Transverse colon (tissue), 4 donors: ENCODE measurements around the gene TMTC1. TPM values are rescaled to one million over a fixed set of nuclear protein-coding genes. Genes with fewer than 3 reads are reported as not detected.

Experiments used
- DNase-seq: peaks from one replicate; pipeline ENCODE4 v3.0.0-alpha.2; 2019
- H3K27ac ChIP-seq, 4 donors: fragments of 200-600 bp; sonication (generic); 2 replicates each; pipeline ENCODE4 v1.5.1; 2016 to 2018; ENCODE audit warnings: inconsistent platforms in 4 of 4
- H3K27me3 ChIP-seq: fragments of 200-600 bp; sonication (generic); 2 replicates; pipeline ENCODE4 v1.5.1; 2017; ENCODE audit warnings: inconsistent platforms
- H3K36me3 ChIP-seq, 4 donors: fragments of 200-600 bp; sonication (generic); 2 replicates each; pipeline ENCODE4 v1.5.1; 2017 to 2019; ENCODE audit warnings: inconsistent platforms in 4 of 4
- H3K4me1 ChIP-seq, 4 donors: fragments of 200-600 bp; sonication (generic); 2 replicates each; pipeline ENCODE4 v1.5.1; 2017 to 2020; ENCODE audit warnings: inconsistent platforms in 4 of 4
- H3K4me3 ChIP-seq, 4 donors: fragments of 200-600 bp; sonication (generic); 1 replicate in 1 of 4; 2 replicates in 3 of 4; pipeline versions ENCODE4 v1.5.1 to v1.6.1; 2017 to 2019; ENCODE audit warnings: inconsistent platforms in 4 of 4
- H3K9me3 ChIP-seq, 2 donors: fragments of 200-600 bp; sonication (generic); 2 replicates each; pipeline ENCODE4 v1.5.1; 2017 to 2019; ENCODE audit warnings: inconsistent platforms in 2 of 2
- EP300 ChIP-seq: sonication (generic); formaldehyde crosslinking; IDR thresholded peaks from one replicate; pipeline ENCODE4 v1.6.1; 2017; ENCODE audit warnings: antibody characterized with exemption, low read depth
- POLR2A ChIP-seq: fragments of 450-650 bp; IDR thresholded peaks from one replicate; pipeline ENCODE4 v1.6.1; 2016; ENCODE audit warnings: antibody characterized with exemption, mild to moderate bottlenecking, moderate library complexity
- POLR2AphosphoS5 ChIP-seq, 3 donors: sonication (generic); formaldehyde crosslinking; IDR thresholded peaks; one replicate each; pipeline ENCODE4 v1.6.1; 2016; ENCODE audit warnings: antibody characterized with exemption in 3 of 3
- WGBS, 2 donors: methylation state at CpG; one replicate each; pipeline ENCODE4 v1.1.5; 2018; ENCODE audit warnings: low coverage in 1 of 2; 5-methylcytosine and 5-hydroxymethylcytosine counted together
- in situ Hi-C, 4 donors: fragments of 200-750 bp; cut with MboI; loops; one replicate each; pipeline versions ENCODE4 v1.15.0 to v1.15.1; 2017; ENCODE audit warnings: low sequenced_read_pairs in 3 of 4, low pct_ligation_motif_present in 1 of 4, low pct_unique_long_range_greater_than_20kb in 1 of 4
- intact Hi-C: fragments of 100-400 bp; cut with DNase I; formaldehyde crosslinking; loops from one replicate; pipeline ENCODE4 v1.15.1; 2023; ENCODE audit warnings: low total_unique reads
- total RNA-seq, 4 donors: library from RNA; depleted of rRNA; stranded (reverse); fragments of >200 nt; gene quantifications; one replicate each; pipeline ENCODE4 v1.1.0, GENCODE V29; 2016
- TF ChIP-seq, protein P1 (sequence below), 5 experiments: fragments of 200-600 bp in 3 of 5; fragments of 450-650 bp in 2 of 5; sonication (generic) in 3 of 5; IDR thresholded peaks; 1 replicate in 2 of 5; 2 replicates in 3 of 5; pipeline ENCODE4 v1.5.1; 2016 to 2017; ENCODE audit warnings: antibody characterized with exemption in 5 of 5, inconsistent platforms in 3 of 5, mild to moderate bottlenecking in 2 of 5, moderate library complexity in 1 of 5

Gene TMTC1
- total RNA-seq, 4 donors from 2014 or later, result 10.2 to 26.9 (median 16.9) TPM

DNA sequence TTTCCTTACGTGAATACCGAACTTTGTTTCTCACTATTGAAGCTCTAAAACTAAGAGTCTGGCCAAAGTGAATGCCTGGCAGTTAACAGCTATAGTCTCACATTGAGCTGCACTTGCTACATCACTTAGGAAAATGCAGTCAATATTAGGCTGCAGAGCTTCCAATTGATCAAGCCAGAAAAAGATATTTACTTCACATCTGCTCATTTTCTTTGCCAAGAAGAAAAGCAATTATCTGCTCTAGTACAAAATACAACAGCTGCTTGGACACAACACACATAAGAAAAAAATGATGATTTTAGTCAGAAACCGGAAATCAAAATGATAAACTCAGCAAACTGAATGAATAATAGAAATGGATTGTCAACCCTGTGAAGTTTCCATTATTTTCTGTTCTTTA, 45.4 kb downstream of the TMTC1 start:
- in situ Hi-C loops, result no loop called here
- TF ChIP-seq EP300, result no peak
- TF ChIP-seq, protein P1, sequence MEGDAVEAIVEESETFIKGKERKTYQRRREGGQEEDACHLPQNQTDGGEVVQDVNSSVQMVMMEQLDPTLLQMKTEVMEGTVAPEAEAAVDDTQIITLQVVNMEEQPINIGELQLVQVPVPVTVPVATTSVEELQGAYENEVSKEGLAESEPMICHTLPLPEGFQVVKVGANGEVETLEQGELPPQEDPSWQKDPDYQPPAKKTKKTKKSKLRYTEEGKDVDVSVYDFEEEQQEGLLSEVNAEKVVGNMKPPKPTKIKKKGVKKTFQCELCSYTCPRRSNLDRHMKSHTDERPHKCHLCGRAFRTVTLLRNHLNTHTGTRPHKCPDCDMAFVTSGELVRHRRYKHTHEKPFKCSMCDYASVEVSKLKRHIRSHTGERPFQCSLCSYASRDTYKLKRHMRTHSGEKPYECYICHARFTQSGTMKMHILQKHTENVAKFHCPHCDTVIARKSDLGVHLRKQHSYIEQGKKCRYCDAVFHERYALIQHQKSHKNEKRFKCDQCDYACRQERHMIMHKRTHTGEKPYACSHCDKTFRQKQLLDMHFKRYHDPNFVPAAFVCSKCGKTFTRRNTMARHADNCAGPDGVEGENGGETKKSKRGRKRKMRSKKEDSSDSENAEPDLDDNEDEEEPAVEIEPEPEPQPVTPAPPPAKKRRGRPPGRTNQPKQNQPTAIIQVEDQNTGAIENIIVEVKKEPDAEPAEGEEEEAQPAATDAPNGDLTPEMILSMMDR (IDR thresholded peaks at IDR 0.05), result no peak
- no peak for TF ChIP-seq POLR2A
- TF ChIP-seq POLR2AphosphoS5 (IDR thresholded peaks at IDR 0.05), result no peak
- Histone ChIP-seq H3K36me3 (no peaks in the 10 kb centered on the region), H3K9me3 (no peaks in the 10 kb centered on the region), H3K27ac (no peak overlapping the region), H3K27me3 (no peaks in the 10 kb centered on the region), H3K4me3 (no peak overlapping the region), H3K4me1 (peaks cover 0 to 12% (median 6%) of the 10 kb centered on the region in 4 donors)
- 73 to 79% methylated on average over 3 of the region's 3 CpGs for WGBS, 2 donors
- DNase-seq, result no peak
- intact Hi-C loops, result no loop called here

DNA sequence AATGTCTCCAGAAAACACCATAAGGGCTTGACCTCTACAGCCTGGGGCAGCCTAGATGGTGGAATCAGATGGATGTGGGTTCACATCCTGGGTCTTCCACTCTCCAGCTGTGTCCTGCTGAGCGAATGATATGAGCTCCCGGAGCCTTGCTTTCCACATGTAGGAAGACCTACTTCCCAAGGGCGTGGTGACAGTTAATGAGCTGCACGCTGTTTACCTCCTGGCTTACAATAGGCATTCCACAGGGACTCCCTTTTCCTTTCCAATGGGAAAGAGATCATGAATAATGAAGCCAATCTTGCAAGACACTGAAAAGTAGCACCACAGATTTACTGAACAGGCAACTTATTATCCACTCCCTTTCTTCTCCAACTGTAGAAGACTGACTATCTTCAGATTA, 46.1 kb downstream of the TMTC1 start:
- H3K27me3 ChIP-seq, result no peaks in the 10 kb centered on the region
- WGBS, 2 donors, result 84% methylated on average over 4 of the region's 4 CpGs; no CpG with 5 or more reads in 1 of the 2 donors
- H3K36me3 ChIP-seq, result no peaks in the 10 kb centered on the region
- no peak for DNase-seq
- peaks cover 0 to 12% (median 6%) of the 10 kb centered on the region in 4 donors for H3K4me1 ChIP-seq
- in situ Hi-C loops, result no loop called here
- H3K4me3 ChIP-seq, result no peak overlapping the region
- H3K9me3 ChIP-seq, result no peaks in the 10 kb centered on the region
- TF ChIP-seq EP300, result no peak
- TF ChIP-seq, protein P1 (IDR thresholded peaks at IDR 0.05), result no peak
- no peak for TF ChIP-seq POLR2A
- TF ChIP-seq POLR2AphosphoS5 (IDR thresholded peaks at IDR 0.05), result no peak
- intact Hi-C loops, result no loop called here
- H3K27ac ChIP-seq, result no peak overlapping the region

DNA sequence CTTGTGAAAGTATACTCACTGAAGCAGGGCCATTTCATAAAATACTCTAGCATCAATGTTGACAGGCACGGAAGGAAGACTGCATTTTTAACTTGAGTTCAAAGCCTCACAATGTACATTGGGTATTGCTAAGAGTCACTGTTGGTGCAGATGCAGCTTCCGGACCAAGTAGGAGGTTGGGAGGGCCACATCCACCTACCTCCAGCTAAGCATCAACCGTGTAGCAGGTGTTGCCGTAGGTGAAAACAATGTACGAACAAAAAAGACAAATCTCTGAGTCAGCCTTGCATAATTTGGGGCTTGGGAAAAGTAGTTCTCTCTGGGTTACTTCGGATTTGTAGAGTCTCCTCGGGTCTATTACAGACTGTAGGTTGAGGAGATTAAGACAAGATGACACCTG, 48.1 kb downstream of the TMTC1 start:
- Histone ChIP-seq H3K27me3 (no peaks in the 10 kb centered on the region), H3K9me3 (no peaks in the 10 kb centered on the region), H3K36me3 (no peaks in the 10 kb centered on the region), H3K4me1 (peaks cover 0 to 20% (median 7%) of the 10 kb centered on the region in 4 donors), H3K4me3 (no peak overlapping the region), H3K27ac (no peak overlapping the region)
- in situ Hi-C loops, result no loop called here
- intact Hi-C loops, result no loop called here
- no peak for DNase-seq
- 75 to 77% methylated on average over 6 to 7 of the region's 7 CpGs for WGBS, 2 donors
- TF ChIP-seq POLR2A (no peak), EP300 (no peak), POLR2AphosphoS5 (IDR thresholded peaks at IDR 0.05) (no peak)
- TF ChIP-seq, protein P1 (IDR thresholded peaks at IDR 0.05), result no peak

DNA sequence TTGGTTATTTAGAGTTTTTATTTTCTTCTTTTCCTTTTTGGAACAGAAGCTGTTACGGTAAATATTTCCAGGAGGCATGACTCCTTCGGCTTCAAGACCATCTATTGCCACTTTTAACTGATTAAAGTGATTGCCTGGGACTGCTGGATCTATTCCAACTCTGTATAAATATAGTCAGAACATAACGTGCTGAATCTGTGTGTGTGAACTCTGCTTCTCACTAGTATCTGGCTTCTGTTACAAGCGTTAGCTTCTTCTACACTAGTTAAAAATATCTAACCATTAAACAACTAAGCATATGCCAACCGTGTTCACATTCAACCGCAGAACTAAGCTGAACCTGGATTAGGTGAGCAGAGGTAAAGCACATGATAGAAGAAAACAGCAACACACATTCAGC, 49.0 kb downstream of the TMTC1 start:
- peaks cover 0 to 20% (median 7%) of the 10 kb centered on the region in 4 donors for H3K4me1 ChIP-seq
- peak overlapping the region; percentile 9 to 28 (median 26) for H3K27ac ChIP-seq
- in situ Hi-C loops, result no loop called here
- 49 to 62% methylated on average over 4 to 6 of the region's 6 CpGs for WGBS, 2 donors
- no peaks in the 10 kb centered on the region for H3K9me3 ChIP-seq
- intact Hi-C loops, result no loop called here
- H3K4me3 ChIP-seq, result no peak overlapping the region
- H3K36me3 ChIP-seq, result no peaks in the 10 kb centered on the region
- no peak for DNase-seq
- no peaks in the 10 kb centered on the region for H3K27me3 ChIP-seq
- TF ChIP-seq, protein P1 (IDR thresholded peaks at IDR 0.05), result no peak
- no peak for TF ChIP-seq POLR2AphosphoS5 (IDR thresholded peaks at IDR 0.05)
- TF ChIP-seq POLR2A, result no peak
- TF ChIP-seq EP300, result no peak
